ENCODE results near the gene MS4A10. TPM values are rescaled to one million over a fixed set of nuclear protein-coding genes. Genes with fewer than 3 reads are reported as not detected.

The MS4A10 gene
- total RNA-seq, 4 donors from 2014 or later: not detected

DNA sequence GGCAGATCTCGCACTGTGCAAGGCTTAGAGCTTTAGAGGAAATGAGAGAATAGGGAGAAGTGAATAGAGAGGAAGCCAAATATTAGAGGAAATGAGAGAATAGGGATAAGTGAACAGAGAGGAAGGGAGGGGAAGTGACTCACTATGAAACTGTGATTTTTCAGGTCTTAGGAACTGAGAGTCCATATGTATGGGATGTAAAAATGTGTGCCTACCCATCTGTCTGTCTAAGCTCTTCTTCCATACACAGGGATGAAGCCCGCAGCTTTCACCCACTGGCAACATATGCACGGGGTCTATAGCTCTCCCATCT lies 50.4 kb downstream of the MS4A10 start:
- ATAC-seq (ENCODE audit: low FRiP score) (no peak), DNase-seq (ENCODE audit: low spot score) (no peak)
- TF ChIP-seq, protein P1, sequence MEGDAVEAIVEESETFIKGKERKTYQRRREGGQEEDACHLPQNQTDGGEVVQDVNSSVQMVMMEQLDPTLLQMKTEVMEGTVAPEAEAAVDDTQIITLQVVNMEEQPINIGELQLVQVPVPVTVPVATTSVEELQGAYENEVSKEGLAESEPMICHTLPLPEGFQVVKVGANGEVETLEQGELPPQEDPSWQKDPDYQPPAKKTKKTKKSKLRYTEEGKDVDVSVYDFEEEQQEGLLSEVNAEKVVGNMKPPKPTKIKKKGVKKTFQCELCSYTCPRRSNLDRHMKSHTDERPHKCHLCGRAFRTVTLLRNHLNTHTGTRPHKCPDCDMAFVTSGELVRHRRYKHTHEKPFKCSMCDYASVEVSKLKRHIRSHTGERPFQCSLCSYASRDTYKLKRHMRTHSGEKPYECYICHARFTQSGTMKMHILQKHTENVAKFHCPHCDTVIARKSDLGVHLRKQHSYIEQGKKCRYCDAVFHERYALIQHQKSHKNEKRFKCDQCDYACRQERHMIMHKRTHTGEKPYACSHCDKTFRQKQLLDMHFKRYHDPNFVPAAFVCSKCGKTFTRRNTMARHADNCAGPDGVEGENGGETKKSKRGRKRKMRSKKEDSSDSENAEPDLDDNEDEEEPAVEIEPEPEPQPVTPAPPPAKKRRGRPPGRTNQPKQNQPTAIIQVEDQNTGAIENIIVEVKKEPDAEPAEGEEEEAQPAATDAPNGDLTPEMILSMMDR (IDR thresholded peaks at IDR 0.05): no peak

DNA sequence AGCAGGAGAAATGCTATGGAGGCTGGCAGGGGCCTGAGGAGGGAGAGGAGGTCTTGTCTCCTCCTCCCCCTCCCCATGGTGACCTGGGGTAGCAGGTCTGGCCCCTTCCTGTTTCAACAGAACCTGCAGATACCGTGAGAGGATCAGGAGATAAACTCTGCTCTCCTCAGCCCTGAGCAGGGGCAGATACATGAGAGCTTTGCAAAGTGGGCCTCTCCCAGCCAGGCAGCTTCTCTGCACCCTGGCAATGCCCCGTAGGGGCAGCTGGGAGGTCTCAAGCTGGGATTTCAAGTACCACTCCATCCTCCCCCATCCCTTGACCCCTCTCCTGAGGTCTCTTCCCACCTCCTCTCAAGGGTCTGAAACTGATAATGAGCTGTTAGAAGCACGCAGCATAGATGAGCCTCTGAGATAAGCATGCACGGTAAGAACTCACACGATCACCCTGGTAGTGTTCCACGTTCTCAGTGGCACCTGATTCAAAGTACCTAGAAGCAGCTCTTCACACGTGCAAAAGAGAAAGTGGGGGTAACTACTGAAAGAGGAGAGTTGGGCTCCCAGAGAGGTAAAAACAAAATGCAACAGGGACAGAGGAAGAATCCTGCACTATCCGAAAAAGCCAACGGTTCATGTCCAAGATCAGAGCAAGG lies 51.9 kb downstream of the MS4A10 start:
- DNase-seq (ENCODE audit: low spot score) (no peak), ATAC-seq (ENCODE audit: low FRiP score) (no peak)
- TF ChIP-seq, protein P1 (IDR thresholded peaks at IDR 0.05): no peak

DNA sequence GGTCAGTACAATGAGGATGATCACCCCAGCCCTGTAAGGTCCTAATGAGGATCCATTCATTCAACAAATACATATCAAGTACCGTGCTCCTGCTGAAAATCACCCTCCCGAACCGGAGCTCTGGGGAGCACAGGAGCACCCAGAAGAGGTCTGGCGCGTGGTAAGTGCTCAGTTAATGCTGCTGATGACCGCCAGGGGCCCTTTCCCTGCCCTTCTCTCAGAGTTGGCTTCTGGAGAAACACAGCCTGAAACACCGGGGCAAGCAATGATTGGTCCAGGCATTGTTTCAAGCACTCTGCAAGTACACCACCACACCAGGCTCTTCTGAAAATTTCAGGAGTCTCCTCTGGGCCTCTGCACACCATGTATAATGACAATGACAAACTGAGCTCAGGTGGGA lies 53.0 kb downstream of the MS4A10 start:
- no peak for ATAC-seq (ENCODE audit: low FRiP score)
- TF ChIP-seq, protein P1 (IDR thresholded peaks at IDR 0.05): no peak
- no peak for DNase-seq (ENCODE audit: low spot score)

DNA sequence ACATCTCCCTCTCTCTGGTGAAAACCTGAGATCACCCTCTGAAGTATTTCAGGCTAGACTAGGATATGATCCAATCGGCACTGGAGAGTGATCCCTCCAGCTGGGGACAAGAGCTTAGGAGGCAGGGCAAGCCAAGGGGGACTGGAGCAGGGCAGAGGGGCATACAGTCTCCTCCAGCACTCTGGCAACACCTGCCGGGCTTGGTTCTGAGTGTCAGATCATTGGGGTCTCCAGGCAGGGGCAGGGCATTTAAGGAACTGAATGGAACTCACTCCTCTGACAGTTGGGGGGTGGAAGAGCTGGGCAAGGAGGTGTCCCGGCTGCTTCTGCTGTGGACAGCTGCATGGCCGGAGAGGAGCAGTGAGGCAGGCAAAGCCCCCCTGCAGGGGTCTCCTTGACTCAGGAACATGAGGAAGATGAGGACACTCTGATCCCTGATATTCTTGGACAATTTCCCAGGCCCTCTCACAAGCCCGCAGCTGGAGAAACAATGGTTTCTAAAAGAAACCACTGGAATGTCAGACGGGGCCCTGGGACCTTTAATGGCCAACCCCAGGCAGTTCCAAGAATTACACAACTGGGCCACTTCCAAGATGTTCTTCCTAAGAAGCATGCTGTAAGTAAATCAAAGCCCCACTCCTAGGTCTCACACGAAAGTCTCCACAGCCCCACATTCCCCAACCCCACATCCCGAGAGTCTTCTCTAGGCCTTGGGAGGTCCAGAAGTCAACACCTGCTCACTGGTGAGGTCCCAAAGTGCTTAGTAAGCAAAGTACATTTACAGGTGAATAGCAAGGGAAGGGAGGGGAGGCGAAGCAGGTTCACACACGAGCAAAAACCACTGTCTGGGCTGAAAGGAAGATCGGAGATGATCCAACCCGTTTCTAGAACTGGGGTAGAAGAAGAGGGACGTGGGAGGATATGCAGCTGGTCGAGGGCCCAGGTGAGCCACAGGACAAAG lies 55.6 kb downstream of the MS4A10 start:
- TF ChIP-seq, protein P1 (IDR thresholded peaks at IDR 0.05): no peak
- no peak for DNase-seq (ENCODE audit: low spot score)
- ATAC-seq (ENCODE audit: low FRiP score): no peak

DNA sequence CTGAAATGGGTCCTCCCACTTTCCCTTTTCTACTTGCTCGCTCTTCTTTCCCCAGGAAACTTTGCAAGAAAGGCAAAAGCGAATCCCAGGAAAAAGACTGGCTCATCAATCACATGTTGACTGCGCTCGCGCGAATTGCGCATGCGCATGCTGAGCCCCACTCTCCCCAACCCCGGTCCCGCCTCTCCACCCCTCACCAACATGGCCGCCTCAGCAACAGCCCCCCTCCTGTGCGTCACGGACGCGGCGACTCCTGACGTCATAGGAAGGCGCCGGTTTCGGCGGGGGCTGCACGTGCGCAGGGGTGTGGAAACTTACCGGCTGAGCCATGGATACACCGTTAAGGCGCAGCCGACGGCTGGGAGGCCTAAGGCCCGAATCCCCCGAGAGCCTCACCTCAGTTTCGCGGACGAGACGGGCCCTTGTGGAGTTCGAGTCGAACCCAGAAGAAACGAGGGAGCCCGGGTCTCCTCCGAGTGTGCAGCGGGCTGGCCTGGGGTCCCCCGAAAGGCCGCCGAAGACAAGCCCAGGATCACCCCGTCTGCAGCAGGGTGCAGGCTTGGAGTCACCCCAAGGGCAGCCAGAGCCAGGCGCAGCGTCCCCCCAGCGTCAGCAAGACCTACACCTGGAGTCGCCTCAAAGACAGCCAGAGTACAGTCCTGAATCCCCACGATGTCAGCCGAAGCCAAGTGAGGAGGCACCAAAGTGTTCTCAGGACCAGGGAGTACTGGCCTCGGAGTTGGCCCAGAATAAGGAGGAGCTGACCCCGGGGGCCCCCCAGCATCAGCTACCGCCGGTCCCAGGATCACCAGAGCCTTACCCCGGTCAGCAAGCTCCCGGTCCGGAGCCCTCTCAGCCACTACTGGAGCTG lies 56.9 kb downstream of the MS4A10 start, which contains the start of gene CCDC86:
CCDC86 (plus strand) TSS at position 317 of the 871 bp plus-strand sequence; CDS start at position 329, 12 bp downstream.
- TF ChIP-seq, protein P1 (IDR thresholded peaks at IDR 0.05): no peak
- peak; percentile 92 for DNase-seq (ENCODE audit: low spot score)
- ATAC-seq (ENCODE audit: low FRiP score): peak; percentile 93

DNA sequence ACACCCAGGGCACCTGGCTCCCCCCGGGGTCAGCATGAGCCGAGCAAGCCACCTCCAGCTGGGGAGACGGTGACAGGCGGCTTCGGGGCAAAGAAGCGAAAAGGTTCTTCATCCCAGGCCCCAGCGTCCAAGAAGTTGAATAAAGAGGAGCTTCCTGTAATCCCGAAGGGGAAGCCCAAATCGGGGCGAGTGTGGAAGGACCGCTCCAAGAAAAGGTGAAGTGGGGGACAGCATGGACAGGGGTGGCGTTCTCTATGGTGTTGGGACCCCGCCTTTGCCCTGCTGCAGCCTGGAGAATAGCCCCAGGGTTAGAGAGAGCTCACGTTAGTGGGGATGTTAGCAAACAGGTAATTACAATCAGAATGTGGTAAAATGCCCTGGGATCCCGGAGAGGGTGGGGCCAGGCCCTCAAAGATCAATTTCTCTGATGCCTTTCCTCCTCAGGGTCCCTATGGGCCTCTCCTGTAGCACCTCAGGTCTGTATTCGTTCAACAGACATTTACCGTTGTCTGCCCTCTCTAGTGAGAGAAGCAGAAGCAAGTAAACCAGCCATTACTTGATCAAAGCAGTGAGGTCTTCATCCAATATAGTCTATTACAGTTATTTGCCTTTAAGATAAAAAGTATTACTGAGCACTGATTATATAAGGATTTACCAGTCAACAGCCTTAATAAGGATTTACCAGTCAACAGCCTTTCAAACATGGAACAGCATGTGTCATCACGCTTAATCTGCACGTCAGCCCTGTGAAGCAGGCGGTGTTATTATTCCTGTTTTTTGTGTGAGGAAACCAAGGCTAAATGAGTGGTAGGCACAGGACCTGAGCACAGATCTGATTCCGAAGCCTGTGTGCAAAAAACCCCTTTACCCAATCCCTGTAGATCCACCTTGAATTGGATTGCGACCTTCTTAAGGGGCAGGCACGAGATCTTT lies 57.8 kb downstream of the MS4A10 start:
- TF ChIP-seq, protein P1 (IDR thresholded peaks at IDR 0.05): no peak
- no peak for ATAC-seq (ENCODE audit: low FRiP score)

More for the DNA sequence above, 57.8 kb downstream of the MS4A10 start:
- no peak for DNase-seq (ENCODE audit: low spot score)
